Skeletal muscle tissue (tissue), 4 donors: ENCODE measurements around the gene PSMC2. TPM values are rescaled to one million over a fixed set of nuclear protein-coding genes. Genes with fewer than 3 reads are reported as not detected.

Source experiments
- H3K27ac ChIP-seq: one replicate; pipeline ENCODE4 v1.7.0; 2013; ENCODE audit warnings: mild to moderate bottlenecking, low read depth, low read length, inconsistent platforms
- H3K27me3 ChIP-seq, 3 donors: one replicate each; pipeline ENCODE4 v1.7.0; 2013; ENCODE audit warnings: low read length in 3 of 3; ENCODE audit not compliant: control insufficient read depth in 3 of 3, insufficient read depth in 3 of 3
- H3K36me3 ChIP-seq, 3 donors: one replicate each; pipeline ENCODE4 v1.7.0; 2013; ENCODE audit warnings: low read length in 3 of 3; ENCODE audit not compliant: control insufficient read depth in 3 of 3, insufficient read depth in 3 of 3
- H3K4me1 ChIP-seq, 3 donors: one replicate each; pipeline ENCODE4 v1.7.0; 2013; ENCODE audit warnings: low read length in 3 of 3, mild to moderate bottlenecking in 3 of 3; ENCODE audit not compliant: control insufficient read depth in 3 of 3, insufficient read depth in 3 of 3
- H3K4me3 ChIP-seq, 3 donors: one replicate each; pipeline ENCODE4 v1.7.0; 2013; ENCODE audit warnings: low read length in 3 of 3
- H3K9ac ChIP-seq, 3 donors: one replicate each; pipeline ENCODE4 v1.7.0; 2013; ENCODE audit warnings: low read length in 3 of 3, mild to moderate bottlenecking in 3 of 3, moderate library complexity in 2 of 3, low read depth in 1 of 3
- H3K9me3 ChIP-seq, 3 donors: one replicate each; pipeline ENCODE4 v1.7.0; 2013; ENCODE audit warnings: low read length in 3 of 3; ENCODE audit not compliant: control insufficient read depth in 3 of 3
- total RNA-seq: library from RNA; depleted of rRNA; stranded (reverse); fragments of >200 nt; gene quantifications from one replicate; pipeline ENCODE4 v1.2.3, GENCODE V29; 2014
- donor health status: Osteomylitis.

Gene PSMC2
- total RNA-seq, 1 donor from 2014 or later = 131 TPM

GRCh38 chr7:103373866-103374643 is 26.6 kb downstream of the PSMC2 start:
- peaks cover 0 to 8% (median 6%) of the 10 kb centered on the region in 3 donors for H3K36me3 ChIP-seq
- no peaks in the 10 kb centered on the region for H3K9me3 ChIP-seq
- no peak overlapping the region for H3K9ac ChIP-seq
- H3K27ac ChIP-seq = no peak overlapping the region
- H3K27me3 ChIP-seq = no peaks in the 10 kb centered on the region
- H3K4me3 ChIP-seq = no peak overlapping the region
- no peaks in the 10 kb centered on the region for H3K4me1 ChIP-seq

GRCh38 chr7:103379270-103379975 is 32.0 kb downstream of the PSMC2 start:
- Histone ChIP-seq H3K4me3 (no peak overlapping the region), H3K27me3 (peaks cover 0 to 3% (median 2%) of the 10 kb centered on the region in 3 donors), H3K4me1 (no peaks in the 10 kb centered on the region), H3K27ac (no peak overlapping the region), H3K9me3 (no peaks in the 10 kb centered on the region), H3K36me3 (no peaks in the 10 kb centered on the region), H3K9ac (no peak overlapping the region)

GRCh38 chr7:103380395-103381191 is 33.1 kb downstream of the PSMC2 start:
- Histone ChIP-seq H3K4me1 (no peaks in the 10 kb centered on the region), H3K9ac (no peak overlapping the region), H3K27ac (no peak overlapping the region), H3K4me3 (no peak overlapping the region), H3K36me3 (no peaks in the 10 kb centered on the region), H3K9me3 (no peaks in the 10 kb centered on the region), H3K27me3 (peaks cover 0 to 3% (median 2%) of the 10 kb centered on the region in 3 donors)

- H3K27me3 ChIP-seq = peaks cover 0 to 3% (median 2%) of the 10 kb centered on the region in 3 donors
- H3K27ac ChIP-seq = no peak overlapping the region
- H3K4me3 ChIP-seq = no peak overlapping the region
- H3K4me1 ChIP-seq = no peaks in the 10 kb centered on the region
- H3K9ac ChIP-seq = no peak overlapping the region
- no peaks in the 10 kb centered on the region for H3K9me3 ChIP-seq
- no peaks in the 10 kb centered on the region for H3K36me3 ChIP-seq
These were observed 34.0 kb downstream of the PSMC2 start for GRCh38 chr7:103381280-103382031.

- Histone ChIP-seq H3K4me1 (no peaks in the 10 kb centered on the region), H3K27ac (no peak overlapping the region), H3K9ac (no peak overlapping the region), H3K9me3 (no peaks in the 10 kb centered on the region), H3K27me3 (peaks cover 0 to 3% (median 2%) of the 10 kb centered on the region in 3 donors), H3K4me3 (no peak overlapping the region), H3K36me3 (no peaks in the 10 kb centered on the region)
These were observed 34.6 kb downstream of the PSMC2 start for GRCh38 chr7:103382032-103382402.

GRCh38 chr7:103387242-103387641 is 39.8 kb downstream of the PSMC2 start:
- H3K27me3 ChIP-seq = no peaks in the 10 kb centered on the region
- no peaks in the 10 kb centered on the region for H3K4me1 ChIP-seq

GRCh38 chr7:103388469-103389140 is 41.2 kb downstream of the PSMC2 start:
- no peaks in the 10 kb centered on the region for H3K9me3 ChIP-seq
- no peaks in the 10 kb centered on the region for H3K36me3 ChIP-seq
- H3K9ac ChIP-seq = no peak overlapping the region
- no peak overlapping the region for H3K4me3 ChIP-seq
- H3K27me3 ChIP-seq = no peaks in the 10 kb centered on the region
- H3K4me1 ChIP-seq = no peaks in the 10 kb centered on the region
- no peak overlapping the region for H3K27ac ChIP-seq

More at GRCh38 chr7:103387242-103387641, 39.8 kb downstream of the PSMC2 start:
- H3K36me3 ChIP-seq = no peaks in the 10 kb centered on the region
- no peak overlapping the region for H3K9ac ChIP-seq
- no peak overlapping the region for H3K27ac ChIP-seq
- no peak overlapping the region for H3K4me3 ChIP-seq
- no peaks in the 10 kb centered on the region for H3K9me3 ChIP-seq

GRCh38 chr7:103389263-103389662 is 41.8 kb downstream of the PSMC2 start:
- Histone ChIP-seq H3K36me3 (no peaks in the 10 kb centered on the region), H3K27me3 (no peaks in the 10 kb centered on the region), H3K9ac (no peak overlapping the region), H3K9me3 (no peaks in the 10 kb centered on the region), H3K4me1 (no peaks in the 10 kb centered on the region), H3K27ac (no peak overlapping the region), H3K4me3 (no peak overlapping the region)

GRCh38 chr7:103391150-103391549 is 43.7 kb downstream of the PSMC2 start:
- H3K27me3 ChIP-seq = no peaks in the 10 kb centered on the region
- no peak overlapping the region for H3K27ac ChIP-seq
- no peaks in the 10 kb centered on the region for H3K36me3 ChIP-seq
- H3K4me1 ChIP-seq = no peaks in the 10 kb centered on the region
- H3K9ac ChIP-seq = no peak overlapping the region
- H3K9me3 ChIP-seq = no peaks in the 10 kb centered on the region
- no peak overlapping the region for H3K4me3 ChIP-seq
